ENCODE measurements around the gene SPEF2. TPM values are rescaled to one million over a fixed set of nuclear protein-coding genes. Genes with fewer than 3 reads are reported as not detected.

Gene SPEF2
- total RNA-seq, 1 donor from 2014 or later: 15.1 TPM

GRCh38 chr5:35758151-35758724 lies 140.6 kb downstream of the SPEF2 start:
- Mint-ChIP-seq H3K36me3 (no peaks in the 10 kb centered on the region), H3K27ac (no peak overlapping the region), H3K27me3 (no peaks in the 10 kb centered on the region), H3K9me3 (no peaks in the 10 kb centered on the region), H3K4me1 (ENCODE audit: unreplicated experiment) (no peaks in the 10 kb centered on the region), H3K4me3 (no peak overlapping the region)
- no peak for TF ChIP-seq CTCF (conservative IDR thresholded peaks at IDR 0.05)
- DNase-seq (ENCODE audit: extremely low spot score, unreplicated experiment): no peak

GRCh38 chr5:35761541-35761940 lies 143.9 kb downstream of the SPEF2 start:
- Mint-ChIP-seq H3K4me1 (ENCODE audit: unreplicated experiment) (no peaks in the 10 kb centered on the region), H3K27ac (no peak overlapping the region), H3K4me3 (no peak overlapping the region), H3K27me3 (peaks cover 3% of the 10 kb centered on the region), H3K36me3 (no peaks in the 10 kb centered on the region), H3K9me3 (no peaks in the 10 kb centered on the region)
- no peak for DNase-seq (ENCODE audit: extremely low spot score, unreplicated experiment)
- no peak for TF ChIP-seq CTCF (conservative IDR thresholded peaks at IDR 0.05)

- no peak for DNase-seq (ENCODE audit: extremely low spot score, unreplicated experiment)
- no peak for TF ChIP-seq CTCF (conservative IDR thresholded peaks at IDR 0.05)
- no peaks in the 10 kb centered on the region for H3K9me3 Mint-ChIP-seq
- H3K4me1 Mint-ChIP-seq (ENCODE audit: unreplicated experiment): no peaks in the 10 kb centered on the region
- H3K36me3 Mint-ChIP-seq: no peaks in the 10 kb centered on the region
- H3K27ac Mint-ChIP-seq: no peak overlapping the region
- peaks cover 3% of the 10 kb centered on the region for H3K27me3 Mint-ChIP-seq
- no peak overlapping the region for H3K4me3 Mint-ChIP-seq
These were observed 144.7 kb downstream of the SPEF2 start for GRCh38 chr5:35762368-35762767.

GRCh38 chr5:35765921-35766320 lies 148.3 kb downstream of the SPEF2 start:
- peaks cover 7% of the 10 kb centered on the region for H3K27me3 Mint-ChIP-seq
- H3K9me3 Mint-ChIP-seq: no peaks in the 10 kb centered on the region

GRCh38 chr5:35771300-35771699 lies 153.6 kb downstream of the SPEF2 start:
- no peaks in the 10 kb centered on the region for H3K36me3 Mint-ChIP-seq
- H3K4me1 Mint-ChIP-seq (ENCODE audit: unreplicated experiment): no peaks in the 10 kb centered on the region
- TF ChIP-seq CTCF (conservative IDR thresholded peaks at IDR 0.05): no peak
- H3K27me3 Mint-ChIP-seq: peaks cover 6% of the 10 kb centered on the region
- no peak overlapping the region for H3K4me3 Mint-ChIP-seq
- no peak overlapping the region for H3K27ac Mint-ChIP-seq
- H3K9me3 Mint-ChIP-seq: no peaks in the 10 kb centered on the region
- no peak for DNase-seq (ENCODE audit: extremely low spot score, unreplicated experiment)

More at GRCh38 chr5:35765921-35766320, 148.3 kb downstream of the SPEF2 start:
- no peak for TF ChIP-seq CTCF (conservative IDR thresholded peaks at IDR 0.05)
- no peak overlapping the region for H3K4me3 Mint-ChIP-seq
- H3K27ac Mint-ChIP-seq: no peak overlapping the region
- DNase-seq (ENCODE audit: extremely low spot score, unreplicated experiment): no peak
- no peaks in the 10 kb centered on the region for H3K36me3 Mint-ChIP-seq
- H3K4me1 Mint-ChIP-seq (ENCODE audit: unreplicated experiment): no peaks in the 10 kb centered on the region

- no peak for DNase-seq (ENCODE audit: extremely low spot score, unreplicated experiment)
- no peaks in the 10 kb centered on the region for H3K36me3 Mint-ChIP-seq
- TF ChIP-seq CTCF (conservative IDR thresholded peaks at IDR 0.05): no peak
- no peak overlapping the region for H3K4me3 Mint-ChIP-seq
- no peak overlapping the region for H3K27ac Mint-ChIP-seq
- no peaks in the 10 kb centered on the region for H3K4me1 Mint-ChIP-seq (ENCODE audit: unreplicated experiment)
- H3K9me3 Mint-ChIP-seq: no peaks in the 10 kb centered on the region
- peaks cover 6% of the 10 kb centered on the region for H3K27me3 Mint-ChIP-seq
These were observed 154.2 kb downstream of the SPEF2 start for GRCh38 chr5:35771839-35772238.

All from type B pancreatic cell (in vitro differentiated cells).